Mesendoderm (in vitro differentiated cells): ENCODE measurements around the gene TPRG1.

Source experiments
- DNase-seq: peaks from one replicate; pipeline ENCODE4 v3.0.0; 2013
- H2AK5ac ChIP-seq: 2 replicates; pipeline ENCODE4 v1.6.1; 2013; ENCODE audit warnings: low read length, inconsistent platforms
- H2BK120ac ChIP-seq: 2 replicates; pipeline ENCODE4 v1.6.1; 2013; ENCODE audit warnings: low read depth, mild to moderate bottlenecking, low read length, moderate library complexity, mixed read lengths
- H2BK15ac ChIP-seq: replicated peaks from 2 replicates; pipeline ENCODE4 v1.6.1; 2013; ENCODE audit warnings: low read depth, mild to moderate bottlenecking, moderate library complexity
- H2BK5ac ChIP-seq: 2 replicates; pipeline ENCODE4 v1.6.1; 2013; ENCODE audit warnings: low read length, inconsistent platforms
- H3K18ac ChIP-seq: 2 replicates; pipeline ENCODE4 v1.6.1; 2013; ENCODE audit warnings: mild to moderate bottlenecking, low read length, mixed read lengths
- H3K23ac ChIP-seq: one replicate; pipeline ENCODE4 v1.6.1; 2013; ENCODE audit warnings: low read length
- H3K27ac ChIP-seq: 2 replicates; pipeline ENCODE4 v1.5.1; 2013; ENCODE audit warnings: low read depth, mild to moderate bottlenecking, inconsistent platforms, low read length, moderate library complexity
- H3K27me3 ChIP-seq: 2 replicates; pipeline ENCODE4 v1.6.1; 2013; ENCODE audit warnings: low read length, control low read depth, mild to moderate bottlenecking, inconsistent platforms; ENCODE audit not compliant: insufficient read depth, poor library complexity
- H3K36me3 ChIP-seq: 2 replicates; pipeline ENCODE4 v1.6.1; 2013; ENCODE audit warnings: low read length, inconsistent platforms; ENCODE audit not compliant: control insufficient read depth, insufficient read depth
- H3K4ac ChIP-seq: one replicate; pipeline ENCODE4 v1.6.1; 2013; ENCODE audit warnings: low read depth, mild to moderate bottlenecking, low read length, moderate library complexity
- H3K4me1 ChIP-seq: 2 replicates; pipeline ENCODE4 v1.6.1; 2013; ENCODE audit warnings: low read depth, low read length, inconsistent platforms; ENCODE audit not compliant: control insufficient read depth
- H3K4me2 ChIP-seq: 2 replicates; pipeline ENCODE4 v1.6.1; 2013; ENCODE audit warnings: low read length
- H3K4me3 ChIP-seq: 2 replicates; pipeline ENCODE4 v1.5.1; 2013; ENCODE audit warnings: mild to moderate bottlenecking, low read length
- H3K56ac ChIP-seq: one replicate; pipeline ENCODE4 v1.6.1; 2013; ENCODE audit warnings: low read length
- H3K79me1 ChIP-seq: 2 replicates; pipeline ENCODE4 v1.6.1; 2013; ENCODE audit warnings: low read length, inconsistent platforms
- H3K79me2 ChIP-seq: 2 replicates; pipeline ENCODE4 v1.6.1; 2013; ENCODE audit warnings: mild to moderate bottlenecking, low read length; ENCODE audit not compliant: control insufficient read depth, insufficient read depth
- H3K9ac ChIP-seq: 2 replicates; pipeline ENCODE4 v1.6.1; 2013; ENCODE audit warnings: low read length, inconsistent platforms
- H4K5ac ChIP-seq: one replicate; pipeline ENCODE4 v1.6.1; 2013; ENCODE audit warnings: low read length
- H4K8ac ChIP-seq: one replicate; pipeline ENCODE4 v1.6.1; 2013; ENCODE audit warnings: low read depth, mild to moderate bottlenecking, control low read depth, low read length, moderate library complexity
- WGBS: extraction: QIAGEN DNeasy Blood & Tissue Kit; methylation state at CpG from one replicate; pipeline ENCODE4 v1.1.7; 2013; ENCODE audit warnings: low lambda C conversion rate, missing lambda C conversion rate; ENCODE audit not compliant: insufficient coverage; ENCODE audit errors: extremely low coverage; 5-methylcytosine and 5-hydroxymethylcytosine counted together

Gene TPRG1

GRCh38 chr3:189222927-189223636 lies 51.3 kb downstream of the TPRG1 start:
- H4K8ac ChIP-seq = no peak overlapping the region
- H3K36me3 ChIP-seq = no peaks in the 10 kb centered on the region
- no peak overlapping the region for H3K4me2 ChIP-seq
- no peak overlapping the region for H3K56ac ChIP-seq
- no peak overlapping the region for H3K27ac ChIP-seq
- H3K18ac ChIP-seq = no peak overlapping the region
- H3K79me1 ChIP-seq = no peaks in the 10 kb centered on the region
- no peak overlapping the region for H2BK120ac ChIP-seq
- H3K79me2 ChIP-seq = no peaks in the 10 kb centered on the region
- no peak overlapping the region for H4K5ac ChIP-seq
- no peaks in the 10 kb centered on the region for H3K4me1 ChIP-seq
- DNase-seq = no peak
- H2AK5ac ChIP-seq = no peak overlapping the region
- no peak overlapping the region for H2BK5ac ChIP-seq
- no peak overlapping the region for H3K4ac ChIP-seq
- H2BK15ac ChIP-seq = no peak overlapping the region
- H3K4me3 ChIP-seq = no peak overlapping the region
- H3K27me3 ChIP-seq = no peaks in the 10 kb centered on the region
- no CpG with 5 or more reads among the region's 3 CpGs for WGBS
- H3K23ac ChIP-seq = no peak overlapping the region
- H3K9ac ChIP-seq = no peak overlapping the region

GRCh38 chr3:189225431-189225830 lies 53.7 kb downstream of the TPRG1 start:
- Histone ChIP-seq H3K4me2 (no peak overlapping the region), H3K4me1 (no peaks in the 10 kb centered on the region), H3K27me3 (no peaks in the 10 kb centered on the region), H3K9ac (no peak overlapping the region), H2BK120ac (no peak overlapping the region), H3K27ac (no peak overlapping the region), H2AK5ac (no peak overlapping the region), H4K8ac (no peak overlapping the region), H3K4me3 (no peak overlapping the region), H3K56ac (no peak overlapping the region), H3K79me2 (no peaks in the 10 kb centered on the region), H3K4ac (no peak overlapping the region), H3K18ac (no peak overlapping the region), H4K5ac (no peak overlapping the region), H2BK5ac (no peak overlapping the region), H3K36me3 (no peaks in the 10 kb centered on the region), H2BK15ac (no peak overlapping the region), H3K79me1 (no peaks in the 10 kb centered on the region), H3K23ac (no peak overlapping the region)
- peak; percentile 58 for DNase-seq
- WGBS = no CpG with 5 or more reads among the region's 3 CpGs

- H3K9ac ChIP-seq = no peak overlapping the region
- H3K56ac ChIP-seq = no peak overlapping the region
- no peak overlapping the region for H3K4me2 ChIP-seq
- no peak overlapping the region for H3K4me3 ChIP-seq
- no peak overlapping the region for H2BK120ac ChIP-seq
- H3K27ac ChIP-seq = no peak overlapping the region
- H4K5ac ChIP-seq = no peak overlapping the region
- no peaks in the 10 kb centered on the region for H3K79me2 ChIP-seq
- no peak overlapping the region for H2BK15ac ChIP-seq
- no peaks in the 10 kb centered on the region for H3K79me1 ChIP-seq
- no peaks in the 10 kb centered on the region for H3K36me3 ChIP-seq
- no peak overlapping the region for H3K23ac ChIP-seq
- no peak for DNase-seq
- H3K4ac ChIP-seq = no peak overlapping the region
- H3K27me3 ChIP-seq = no peaks in the 10 kb centered on the region
- no peak overlapping the region for H2AK5ac ChIP-seq
- H4K8ac ChIP-seq = no peak overlapping the region
- no peaks in the 10 kb centered on the region for H3K4me1 ChIP-seq
- H2BK5ac ChIP-seq = no peak overlapping the region
- no CpG with 5 or more reads among the region's 3 CpGs for WGBS
- H3K18ac ChIP-seq = no peak overlapping the region
Measured at GRCh38 chr3:189227249-189227648, 55.5 kb downstream of the TPRG1 start.

- Histone ChIP-seq H4K5ac (no peak overlapping the region), H3K36me3 (no peaks in the 10 kb centered on the region), H3K4me2 (no peak overlapping the region), H4K8ac (no peak overlapping the region), H2AK5ac (no peak overlapping the region), H3K4me1 (no peaks in the 10 kb centered on the region), H3K79me1 (no peaks in the 10 kb centered on the region), H3K23ac (no peak overlapping the region), H3K4me3 (no peak overlapping the region), H3K27ac (no peak overlapping the region), H2BK120ac (no peak overlapping the region), H3K4ac (no peak overlapping the region), H3K27me3 (no peaks in the 10 kb centered on the region), H3K18ac (no peak overlapping the region), H3K9ac (no peak overlapping the region), H3K79me2 (no peaks in the 10 kb centered on the region), H3K56ac (no peak overlapping the region), H2BK15ac (no peak overlapping the region), H2BK5ac (no peak overlapping the region)
- DNase-seq = no peak
- WGBS = no CpG with 5 or more reads among the region's 5 CpGs
Measured at GRCh38 chr3:189229196-189229828, 57.5 kb downstream of the TPRG1 start.

GRCh38 chr3:189232790-189233189 lies 61.0 kb downstream of the TPRG1 start:
- Histone ChIP-seq H3K4me2 (no peak overlapping the region), H4K8ac (no peak overlapping the region), H3K4me1 (no peaks in the 10 kb centered on the region), H3K23ac (no peak overlapping the region), H3K27me3 (no peaks in the 10 kb centered on the region), H2BK15ac (no peak overlapping the region), H2AK5ac (no peak overlapping the region), H3K27ac (no peak overlapping the region), H3K79me1 (no peaks in the 10 kb centered on the region), H3K18ac (no peak overlapping the region), H3K4ac (no peak overlapping the region), H2BK120ac (no peak overlapping the region), H4K5ac (no peak overlapping the region), H3K9ac (no peak overlapping the region), H3K36me3 (no peaks in the 10 kb centered on the region), H2BK5ac (no peak overlapping the region), H3K4me3 (no peak overlapping the region), H3K56ac (no peak overlapping the region), H3K79me2 (no peaks in the 10 kb centered on the region)
- DNase-seq = no peak
- WGBS = no CpG with 5 or more reads among the region's 3 CpGs
